Measurements from ENCODE around the gene FECH.

FECH gene

DNA sequence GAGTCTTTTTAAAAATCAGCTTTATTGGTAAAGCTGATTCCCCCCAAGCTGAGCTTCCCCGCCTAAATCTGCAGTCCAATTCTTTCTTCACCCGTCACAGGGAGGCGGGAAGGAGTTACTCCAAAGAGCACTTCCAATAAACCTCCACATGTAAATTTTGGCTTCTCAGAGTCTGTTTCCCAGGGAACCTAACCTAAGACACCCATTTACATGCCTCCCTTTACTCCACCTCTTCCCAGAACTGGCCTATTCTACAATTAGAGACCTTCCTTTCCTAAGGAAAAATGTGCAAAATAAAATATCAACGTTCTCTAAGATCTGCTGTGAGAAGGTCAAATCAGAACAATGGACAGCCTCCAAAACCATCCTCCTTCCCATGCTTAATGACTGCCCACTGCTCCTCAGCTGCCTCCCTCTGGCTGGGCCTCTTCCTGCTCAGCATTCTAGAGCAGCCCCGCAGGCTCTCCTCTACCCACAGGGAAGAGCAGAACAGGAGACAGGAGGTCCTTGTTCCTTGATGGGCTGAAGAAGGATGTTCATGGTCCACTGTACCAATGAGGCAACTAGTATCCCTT is 87.7 kb downstream of the FECH start:
- no peak for TF ChIP-seq EZH2 (IDR thresholded peaks at IDR 0.05; ENCODE audit: borderline replicate concordance, low read depth, low read length, severe bottlenecking)
- TF ChIP-seq, protein P1, sequence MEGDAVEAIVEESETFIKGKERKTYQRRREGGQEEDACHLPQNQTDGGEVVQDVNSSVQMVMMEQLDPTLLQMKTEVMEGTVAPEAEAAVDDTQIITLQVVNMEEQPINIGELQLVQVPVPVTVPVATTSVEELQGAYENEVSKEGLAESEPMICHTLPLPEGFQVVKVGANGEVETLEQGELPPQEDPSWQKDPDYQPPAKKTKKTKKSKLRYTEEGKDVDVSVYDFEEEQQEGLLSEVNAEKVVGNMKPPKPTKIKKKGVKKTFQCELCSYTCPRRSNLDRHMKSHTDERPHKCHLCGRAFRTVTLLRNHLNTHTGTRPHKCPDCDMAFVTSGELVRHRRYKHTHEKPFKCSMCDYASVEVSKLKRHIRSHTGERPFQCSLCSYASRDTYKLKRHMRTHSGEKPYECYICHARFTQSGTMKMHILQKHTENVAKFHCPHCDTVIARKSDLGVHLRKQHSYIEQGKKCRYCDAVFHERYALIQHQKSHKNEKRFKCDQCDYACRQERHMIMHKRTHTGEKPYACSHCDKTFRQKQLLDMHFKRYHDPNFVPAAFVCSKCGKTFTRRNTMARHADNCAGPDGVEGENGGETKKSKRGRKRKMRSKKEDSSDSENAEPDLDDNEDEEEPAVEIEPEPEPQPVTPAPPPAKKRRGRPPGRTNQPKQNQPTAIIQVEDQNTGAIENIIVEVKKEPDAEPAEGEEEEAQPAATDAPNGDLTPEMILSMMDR (IDR thresholded peaks at IDR 0.05; ENCODE audit: borderline replicate concordance, extremely low read depth, low read length, poor library complexity, severe bottlenecking) = no peak
- no peaks in the 10 kb centered on the region for H4K20me1 ChIP-seq (ENCODE audit: insufficient read depth, low read length)

More for the DNA sequence above, 87.7 kb downstream of the FECH start:
- Histone ChIP-seq H3K9me3 (ENCODE audit: insufficient read depth, low read length, severe bottlenecking) (no peaks in the 10 kb centered on the region), H3K4me3 (ENCODE audit: low read depth in 1 of 2, low read length in 2 of 2) (no peak overlapping the region), H3K36me3 (ENCODE audit: insufficient read depth, low read length) (no peaks in the 10 kb centered on the region), H3K27ac (ENCODE audit: low read length) (no peak overlapping the region), H3K27me3 (ENCODE audit: insufficient read depth, low read length, poor library complexity) (no peaks in the 10 kb centered on the region), H3K4me2 (ENCODE audit: insufficient read depth, low read length) (no peak overlapping the region), H3K4me1 (ENCODE audit: insufficient read depth, low read length) (no peaks in the 10 kb centered on the region), H3K79me2 (ENCODE audit: insufficient read depth, low read length) (no peaks in the 10 kb centered on the region), H2AFZ (ENCODE audit: low read depth, low read length) (no peak overlapping the region), H3K9ac (ENCODE audit: low read depth, low read length) (no peak overlapping the region)
- DNase-seq (no peak), ATAC-seq (ENCODE audit: insufficient read depth, low read depth) (no peak)

All from DND-41 (cell line).